ENCODE results near the gene SLC13A2. TPM values are rescaled to one million over a fixed set of nuclear protein-coding genes. Genes with fewer than 3 reads are reported as not detected.

The SLC13A2 gene
- total RNA-seq, 1 donor from 2014 or later: not detected

- no peak overlapping the region for H3K27ac Mint-ChIP-seq (ENCODE audit: unreplicated experiment)
These were observed 25.4 kb downstream of the SLC13A2 start for GRCh38 chr17:28498652-28499363.

GRCh38 chr17:28499364-28499664 is 25.9 kb downstream of the SLC13A2 start:
- H3K4me3 Mint-ChIP-seq (ENCODE audit: unreplicated experiment): no peak overlapping the region
- Histone ChIP-seq H3K9ac (ENCODE audit: low read length) (no peak overlapping the region), H3K27me3 (ENCODE audit: insufficient read depth, low read length) (peaks cover 8% of the 10 kb centered on the region), H3K79me2 (ENCODE audit: insufficient read depth, low read length) (no peaks in the 10 kb centered on the region), H3K4me3 (ENCODE audit: insufficient read depth, low read depth, low read length) (no peak overlapping the region), H3K4me2 (ENCODE audit: low read length) (no peak overlapping the region), H3K9me3 (ENCODE audit: insufficient read depth, low read depth, low read length) (no peaks in the 10 kb centered on the region), H3K27ac (ENCODE audit: low read depth, low read length) (no peak overlapping the region), H3K36me3 (ENCODE audit: insufficient read depth, low read length) (no peaks in the 10 kb centered on the region), H4K20me1 (ENCODE audit: insufficient read depth, low read length) (no peaks in the 10 kb centered on the region), H3K4me1 (ENCODE audit: insufficient read depth, low read length) (no peaks in the 10 kb centered on the region), H2AFZ (ENCODE audit: low read depth, low read length) (no peak overlapping the region)
- TF ChIP-seq EZH2 (IDR thresholded peaks at IDR 0.05; ENCODE audit: insufficient read depth, low read length): no peak
- TF ChIP-seq CTCF (IDR thresholded peaks at IDR 0.05; ENCODE audit: insufficient read depth, low read depth, low read length): no peak
- H3K9me3 Mint-ChIP-seq (ENCODE audit: unreplicated experiment): no peaks in the 10 kb centered on the region
- FAIRE-seq (no peak), DNase-seq (ENCODE audit: low read depth) (no peak)
- H3K36me3 Mint-ChIP-seq (ENCODE audit: low read depth, unreplicated experiment): no peaks in the 10 kb centered on the region
- peaks cover 47% of the 10 kb centered on the region for H3K27me3 Mint-ChIP-seq (ENCODE audit: low read depth, unreplicated experiment)
- H3K4me1 Mint-ChIP-seq (ENCODE audit: low read depth, unreplicated experiment): no peaks in the 10 kb centered on the region
- no peak overlapping the region for H3K27ac Mint-ChIP-seq (ENCODE audit: unreplicated experiment)

More at GRCh38 chr17:28498652-28499363, 25.4 kb downstream of the SLC13A2 start:
- TF ChIP-seq CTCF (IDR thresholded peaks at IDR 0.05; ENCODE audit: insufficient read depth, low read depth, low read length): no peak
- no peaks in the 10 kb centered on the region for H3K79me2 ChIP-seq (ENCODE audit: insufficient read depth, low read length)
- H3K4me1 ChIP-seq (ENCODE audit: insufficient read depth, low read length): no peaks in the 10 kb centered on the region
- H3K4me2 ChIP-seq (ENCODE audit: low read length): no peak overlapping the region
- no peaks in the 10 kb centered on the region for H3K9me3 Mint-ChIP-seq (ENCODE audit: unreplicated experiment)
- H3K27me3 Mint-ChIP-seq (ENCODE audit: low read depth, unreplicated experiment): peaks cover 47% of the 10 kb centered on the region
- no peaks in the 10 kb centered on the region for H3K4me1 Mint-ChIP-seq (ENCODE audit: low read depth, unreplicated experiment)
- DNase-seq (ENCODE audit: low read depth) (no peak), FAIRE-seq (no peak)
- no peak overlapping the region for H3K4me3 ChIP-seq (ENCODE audit: insufficient read depth, low read depth, low read length)
- peaks cover 3% of the 10 kb centered on the region for H3K27me3 ChIP-seq (ENCODE audit: insufficient read depth, low read length)
- H3K27ac ChIP-seq (ENCODE audit: low read depth, low read length): no peak overlapping the region
- H3K9ac ChIP-seq (ENCODE audit: low read length): no peak overlapping the region
- H2AFZ ChIP-seq (ENCODE audit: low read depth, low read length): no peak overlapping the region
- no peak overlapping the region for H3K4me3 Mint-ChIP-seq (ENCODE audit: unreplicated experiment)
- no peaks in the 10 kb centered on the region for H3K36me3 ChIP-seq (ENCODE audit: insufficient read depth, low read length)
- H3K9me3 ChIP-seq (ENCODE audit: insufficient read depth, low read depth, low read length): no peaks in the 10 kb centered on the region
- no peaks in the 10 kb centered on the region for H3K36me3 Mint-ChIP-seq (ENCODE audit: low read depth, unreplicated experiment)
- H4K20me1 ChIP-seq (ENCODE audit: insufficient read depth, low read length): no peaks in the 10 kb centered on the region

- H2AFZ ChIP-seq (ENCODE audit: low read depth, low read length): no peak overlapping the region
- Mint-ChIP-seq H3K36me3 (ENCODE audit: low read depth, unreplicated experiment) (no peaks in the 10 kb centered on the region), H3K9me3 (ENCODE audit: unreplicated experiment) (no peaks in the 10 kb centered on the region), H3K4me3 (ENCODE audit: unreplicated experiment) (no peak overlapping the region), H3K27ac (ENCODE audit: unreplicated experiment) (no peak overlapping the region), H3K4me1 (ENCODE audit: low read depth, unreplicated experiment) (no peaks in the 10 kb centered on the region), H3K27me3 (ENCODE audit: low read depth, unreplicated experiment) (peaks cover 45% of the 10 kb centered on the region)
- peaks cover 13% of the 10 kb centered on the region for H3K27me3 ChIP-seq (ENCODE audit: insufficient read depth, low read length)
- TF ChIP-seq EZH2 (IDR thresholded peaks at IDR 0.05; ENCODE audit: insufficient read depth, low read length) (no peak), CTCF (IDR thresholded peaks at IDR 0.05; ENCODE audit: insufficient read depth, low read depth, low read length) (no peak)
- no peak overlapping the region for H3K4me2 ChIP-seq (ENCODE audit: low read length)
- H3K9ac ChIP-seq (ENCODE audit: low read length): no peak overlapping the region
- H3K79me2 ChIP-seq (ENCODE audit: insufficient read depth, low read length): no peaks in the 10 kb centered on the region
- no peaks in the 10 kb centered on the region for H3K36me3 ChIP-seq (ENCODE audit: insufficient read depth, low read length)
- no peaks in the 10 kb centered on the region for H3K9me3 ChIP-seq (ENCODE audit: insufficient read depth, low read depth, low read length)
- H4K20me1 ChIP-seq (ENCODE audit: insufficient read depth, low read length): no peaks in the 10 kb centered on the region
- H3K4me1 ChIP-seq (ENCODE audit: insufficient read depth, low read length): no peaks in the 10 kb centered on the region
- no peak overlapping the region for H3K27ac ChIP-seq (ENCODE audit: low read depth, low read length)
- no peak overlapping the region for H3K4me3 ChIP-seq (ENCODE audit: insufficient read depth, low read depth, low read length)
- FAIRE-seq: no peak
- DNase-seq (ENCODE audit: low read depth): no peak
These were observed 26.4 kb downstream of the SLC13A2 start for GRCh38 chr17:28499684-28500357.

All from astrocyte (in vitro differentiated cells and primary cell).